Measurements from ENCODE around the gene ENDOD1.

Gene ENDOD1

DNA sequence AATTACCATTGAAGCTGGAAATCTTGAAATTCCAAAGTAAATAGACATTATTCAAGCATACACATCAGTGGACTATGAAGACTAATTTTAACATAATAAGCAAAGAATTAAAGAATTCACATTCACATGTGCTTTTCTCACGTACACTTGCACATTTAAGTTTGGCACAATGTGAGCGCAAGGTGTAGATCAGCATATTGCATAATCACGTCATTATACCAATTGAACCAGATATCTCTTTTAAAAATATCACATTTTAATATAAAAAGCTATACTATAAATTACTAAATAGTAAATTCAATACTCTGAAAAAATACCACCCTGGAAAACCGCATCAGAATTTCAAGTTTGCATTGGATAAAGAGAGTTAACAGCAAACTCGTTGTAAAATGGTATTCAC lies 80.6 kb downstream of the ENDOD1 start:
- no peak overlapping the region for H3K27ac Mint-ChIP-seq
- peaks cover 6% of the 10 kb centered on the region for H3K36me3 Mint-ChIP-seq (ENCODE audit: low read depth)
- H3K27me3 Mint-ChIP-seq (ENCODE audit: low read depth) = no peaks in the 10 kb centered on the region
- H3K9me3 Mint-ChIP-seq = no peaks in the 10 kb centered on the region
- H3K4me3 Mint-ChIP-seq = no peak overlapping the region
- no peaks in the 10 kb centered on the region for H3K4me1 Mint-ChIP-seq (ENCODE audit: low read depth)
- no peak for DNase-seq (ENCODE audit: low spot score)

DNA sequence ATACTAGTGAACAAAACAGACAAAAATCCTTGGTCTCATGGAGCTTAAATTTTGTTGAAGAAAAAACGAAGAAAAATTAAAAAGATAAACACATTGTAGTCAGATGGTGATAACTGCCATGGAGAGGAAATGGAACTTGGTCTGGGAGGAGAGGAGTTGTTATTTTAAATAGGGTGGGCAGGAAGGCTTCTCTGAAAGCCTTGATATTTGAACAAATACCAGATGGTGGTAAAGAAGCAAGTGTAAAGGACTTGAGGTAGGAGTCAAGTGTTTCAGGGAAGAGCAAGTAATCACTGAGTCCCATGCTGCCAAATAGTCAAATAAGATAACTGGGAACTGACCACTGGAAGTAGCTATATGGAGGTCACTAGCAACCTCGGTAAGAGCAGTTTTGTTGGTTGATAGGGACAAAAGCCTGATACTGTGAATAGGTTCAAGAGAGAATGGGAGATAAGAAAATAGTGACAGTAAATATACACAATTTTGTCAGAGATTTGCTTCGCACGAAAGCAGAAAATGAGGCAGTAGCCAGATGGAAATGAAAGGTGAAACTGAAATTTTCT lies 86.3 kb downstream of the ENDOD1 start:
- Mint-ChIP-seq H3K27me3 (ENCODE audit: low read depth) (no peaks in the 10 kb centered on the region), H3K4me1 (ENCODE audit: low read depth) (no peaks in the 10 kb centered on the region), H3K9me3 (no peaks in the 10 kb centered on the region), H3K36me3 (ENCODE audit: low read depth) (peaks cover 26% of the 10 kb centered on the region), H3K27ac (no peak overlapping the region), H3K4me3 (no peak overlapping the region)
- no peak for DNase-seq (ENCODE audit: low spot score)
